Adrenal gland (tissue), 5 donors: ENCODE results near the gene SLC44A5.

Experiments
- POLR2A ChIP-seq, 2 donors: fragments of 450-650 bp; IDR thresholded peaks; one replicate each; pipeline ENCODE4 v1.6.1; 2017; ENCODE audit warnings: antibody characterized with exemption in 2 of 2, mild to moderate bottlenecking in 2 of 2, moderate library complexity in 1 of 2
- TF ChIP-seq, protein P1 (sequence below), 6 experiments: fragments of 450-650 bp in 4 of 6; fragments of 200-600 bp in 2 of 6; sonication (generic) in 1 of 6; IDR thresholded peaks; 1 replicate in 5 of 6; 2 replicates in 1 of 6; pipeline versions ENCODE4 v1.5.1 to v1.8.0; 2016 to 2021; ENCODE audit warnings: antibody characterized with exemption in 6 of 6, mild to moderate bottlenecking in 2 of 6, moderate library complexity in 1 of 6
- donor health status: DM: no; HTN: no; CAD: no.

- TF ChIP-seq, protein P1, sequence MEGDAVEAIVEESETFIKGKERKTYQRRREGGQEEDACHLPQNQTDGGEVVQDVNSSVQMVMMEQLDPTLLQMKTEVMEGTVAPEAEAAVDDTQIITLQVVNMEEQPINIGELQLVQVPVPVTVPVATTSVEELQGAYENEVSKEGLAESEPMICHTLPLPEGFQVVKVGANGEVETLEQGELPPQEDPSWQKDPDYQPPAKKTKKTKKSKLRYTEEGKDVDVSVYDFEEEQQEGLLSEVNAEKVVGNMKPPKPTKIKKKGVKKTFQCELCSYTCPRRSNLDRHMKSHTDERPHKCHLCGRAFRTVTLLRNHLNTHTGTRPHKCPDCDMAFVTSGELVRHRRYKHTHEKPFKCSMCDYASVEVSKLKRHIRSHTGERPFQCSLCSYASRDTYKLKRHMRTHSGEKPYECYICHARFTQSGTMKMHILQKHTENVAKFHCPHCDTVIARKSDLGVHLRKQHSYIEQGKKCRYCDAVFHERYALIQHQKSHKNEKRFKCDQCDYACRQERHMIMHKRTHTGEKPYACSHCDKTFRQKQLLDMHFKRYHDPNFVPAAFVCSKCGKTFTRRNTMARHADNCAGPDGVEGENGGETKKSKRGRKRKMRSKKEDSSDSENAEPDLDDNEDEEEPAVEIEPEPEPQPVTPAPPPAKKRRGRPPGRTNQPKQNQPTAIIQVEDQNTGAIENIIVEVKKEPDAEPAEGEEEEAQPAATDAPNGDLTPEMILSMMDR (IDR thresholded peaks at IDR 0.05): no peak
- TF ChIP-seq POLR2A (IDR thresholded peaks at IDR 0.05): no peak
These were observed 128.0 kb downstream of the SLC44A5 start for GRCh38 chr1:75482951-75483350.
